ENCODE measurements around the gene AKT3. TPM values are rescaled to one million over a fixed set of nuclear protein-coding genes. Genes with fewer than 3 reads are reported as not detected.

The AKT3 gene
- total RNA-seq, 1 donor, result 13.7 TPM

DNA sequence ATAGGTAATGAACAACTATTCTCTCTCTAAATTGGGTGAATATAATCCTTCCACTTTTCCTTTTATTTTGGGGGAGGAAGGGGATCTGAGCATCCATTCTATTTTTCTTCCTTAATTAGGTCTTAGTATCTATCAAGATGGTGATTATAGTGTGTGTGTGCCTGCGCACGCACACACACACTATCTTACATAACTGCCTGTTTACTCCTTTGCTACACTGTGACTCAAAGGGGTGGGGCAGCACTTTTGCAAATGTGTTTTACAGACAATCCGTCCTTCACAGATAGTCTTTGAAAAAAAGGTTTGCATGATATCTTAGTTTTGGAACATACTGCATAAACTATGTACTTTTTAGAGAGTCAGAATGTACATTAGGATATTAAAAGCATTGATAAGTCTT lies 402.7 kb downstream of the AKT3 start:
- peak in 2 of 3 donors; percentile 55 to 59 for DNase-seq (ENCODE audit: low read depth in 2 of 3, low spot score in 2 of 3)

DNA sequence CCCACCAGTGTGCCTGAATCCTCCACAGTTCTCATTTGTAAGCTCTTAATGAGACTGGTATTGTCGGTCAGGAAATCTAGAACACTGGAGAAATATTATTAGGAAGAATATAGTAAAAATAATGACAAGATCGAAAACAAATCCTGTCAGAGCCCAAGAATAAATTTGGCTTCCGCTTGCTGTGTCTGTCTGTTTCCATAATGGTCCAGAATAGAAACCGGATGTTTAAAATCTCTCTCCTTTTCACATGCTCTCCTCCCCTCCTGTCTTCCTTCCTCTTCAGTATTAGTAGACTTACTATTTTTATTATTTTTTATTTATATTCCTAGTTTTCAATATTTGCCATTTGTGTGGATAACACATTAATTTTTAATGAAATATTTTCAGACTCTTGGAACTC lies 406.5 kb downstream of the AKT3 start:
- DNase-seq (ENCODE audit: low read depth in 2 of 3, low spot score in 2 of 3), result no peak

DNA sequence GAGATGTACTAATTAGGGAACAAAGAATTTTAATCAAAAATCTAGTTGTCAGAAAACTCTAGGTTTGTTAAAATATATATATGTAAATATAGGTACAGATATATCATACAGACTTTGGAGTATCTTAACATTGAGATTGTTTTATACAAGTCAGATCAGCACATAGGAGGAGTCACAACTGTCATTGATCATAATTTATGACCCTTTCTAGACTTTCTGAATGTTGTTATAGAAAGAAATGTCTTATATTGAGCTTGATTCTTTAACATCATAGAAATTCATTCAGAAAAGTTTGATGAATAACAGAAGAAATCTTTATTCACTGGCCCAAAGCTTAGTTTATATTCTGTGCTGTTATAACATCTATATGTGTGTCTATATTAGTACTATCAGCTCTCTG lies 408.4 kb downstream of the AKT3 start:
- no peak for DNase-seq (ENCODE audit: low read depth in 2 of 3, low spot score in 2 of 3)

DNA sequence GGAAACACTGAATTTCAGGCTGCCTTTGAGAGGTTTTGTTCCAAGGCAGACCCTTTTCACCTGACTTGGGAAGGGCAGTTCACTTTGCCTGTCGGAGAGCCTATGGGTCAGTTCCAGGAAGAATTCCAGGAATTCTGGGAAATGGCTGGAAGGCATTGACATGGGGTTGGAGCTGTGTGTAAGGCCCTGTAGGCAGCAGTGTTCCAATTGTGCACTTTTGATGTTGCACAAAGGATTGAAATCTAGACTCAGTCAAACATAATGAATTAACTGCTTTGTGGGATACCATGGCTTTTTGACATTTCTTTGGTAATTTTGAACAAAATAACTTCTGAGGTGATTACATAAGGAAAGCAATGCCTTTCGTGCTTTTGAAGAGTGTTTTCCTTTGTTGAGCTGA lies 409.6 kb downstream of the AKT3 start:
- no peak for DNase-seq (ENCODE audit: low read depth in 2 of 3, low spot score in 2 of 3)

- DNase-seq (ENCODE audit: low read depth in 2 of 3, low spot score in 2 of 3), result no peak
Measured at GRCh38 chr1:243438815-243439214, 411.2 kb downstream of the AKT3 start.

Other genes starting within 250 kb of the AKT3 start
- gene ZBTB18, start 201.0 kb upstream of the AKT3 start, total RNA-seq, result 23.7 TPM

Data from hematopoietic multipotent progenitor cell (in vitro differentiated cells).